IMR-90 (cell line): Measurements from ENCODE around the gene LBHD2. TPM values are rescaled to one million over a fixed set of nuclear protein-coding genes. Genes with fewer than 3 reads are reported as not detected.

Experiments
- ATAC-seq: fragments of 200-7000 bp; cut with Tn5 transposase; 2 replicates; pipeline ENCODE4 v1.9.1; 2020; ENCODE audit warnings: low read depth, mild to moderate bottlenecking, moderate library complexity
- BruUV-seq: library from RNA; stranded (reverse); fragments of 400-500 nt; replicated peaks from 2 replicates; lab custom pipeline; 2021; lab: Mats Ljungman, UMichigan
- CTCF ChIA-PET: fragments of 300-600 bp; formaldehyde crosslinking; extraction: SDS; loops from one replicate; lab custom pipeline; 2021; ENCODE audit warnings: antibody characterized with exemption; lab: Yijun Ruan, JAX
- POLR2A ChIA-PET: fragments of 300-600 bp; sonication (Branson Sonifier 250); formaldehyde crosslinking; loops from one replicate; lab custom pipeline; 2022; ENCODE audit warnings: antibody characterized with exemption; ENCODE audit not compliant: unreplicated experiment; lab: Charles Lee
- DNase-seq: peaks from one replicate; pipeline ENCODE4 v3.0.0; 2013
- H2AFZ ChIP-seq: replicated peaks from 2 replicates; pipeline ENCODE3; 2013; ENCODE audit warnings: low read length, mild to moderate bottlenecking; ENCODE audit not compliant: poor library complexity
- H2AK5ac ChIP-seq: 2 replicates; pipeline ENCODE4 v1.6.1; 2013; ENCODE audit warnings: low read depth, low read length, inconsistent platforms
- H2AK9ac ChIP-seq: replicated peaks from 2 replicates; pipeline ENCODE3; 2013; ENCODE audit warnings: mild to moderate bottlenecking, low read depth, low read length, moderate library complexity; ENCODE audit not compliant: poor library complexity
- H2BK120ac ChIP-seq: 2 replicates; pipeline ENCODE4 v1.6.1; 2013; ENCODE audit warnings: low read depth, low read length, inconsistent platforms
- H2BK15ac ChIP-seq: 3 replicates; pipeline ENCODE4 v1.6.1; 2013; ENCODE audit warnings: low read depth, low read length, inconsistent platforms
- H2BK20ac ChIP-seq: 2 replicates; pipeline ENCODE4 v1.6.1; 2013; ENCODE audit warnings: low read depth, mild to moderate bottlenecking, inconsistent platforms, low read length, moderate library complexity
- H2BK5ac ChIP-seq: 2 replicates; pipeline ENCODE4 v1.6.1; 2013; ENCODE audit warnings: mild to moderate bottlenecking, low read depth, low read length, inconsistent platforms; ENCODE audit not compliant: poor library complexity, severe bottlenecking
- H3K14ac ChIP-seq: replicated peaks from 2 replicates; pipeline ENCODE4 v1.6.1; 2013; ENCODE audit warnings: low read depth, low read length, inconsistent platforms
- H3K18ac ChIP-seq: 2 replicates; pipeline ENCODE4 v1.6.1; 2013; ENCODE audit warnings: low read depth, low read length, control low read depth
- H3K23ac ChIP-seq: 2 replicates; pipeline ENCODE4 v1.6.1; 2013; ENCODE audit warnings: low read depth, low read length, inconsistent platforms
- H3K27ac ChIP-seq: 2 replicates; pipeline ENCODE4 v1.5.1; 2013; ENCODE audit warnings: mild to moderate bottlenecking, control low read depth, low read length; ENCODE audit not compliant: insufficient read depth
- H3K27me3 ChIP-seq: 2 replicates; pipeline ENCODE4 v1.6.1; 2013; ENCODE audit warnings: low read length; ENCODE audit not compliant: control insufficient read depth, insufficient read depth
- H3K36me3 ChIP-seq: 2 replicates; pipeline ENCODE4 v1.6.1; 2013; ENCODE audit warnings: low read length, mixed read lengths; ENCODE audit not compliant: control insufficient read depth, insufficient read depth
- H3K4ac ChIP-seq: 2 replicates; pipeline ENCODE4 v1.6.1; 2013; ENCODE audit warnings: low read depth, low read length, inconsistent platforms
- H3K4me1 ChIP-seq: 2 replicates; pipeline ENCODE4 v1.6.1; 2013; ENCODE audit warnings: low read length, mixed read lengths; ENCODE audit not compliant: control insufficient read depth, insufficient read depth
- H3K4me2 ChIP-seq: 2 replicates; pipeline ENCODE4 v1.6.1; 2013; ENCODE audit warnings: low read depth, mild to moderate bottlenecking, control low read depth, low read length, moderate library complexity
- H3K4me3 ChIP-seq: 2 replicates; pipeline ENCODE4 v1.5.1; 2013; ENCODE audit warnings: low read depth, mild to moderate bottlenecking, control low read depth, low read length, moderate library complexity; ENCODE audit not compliant: insufficient read depth
- H3K56ac ChIP-seq: 2 replicates; pipeline ENCODE4 v1.6.1; 2013; ENCODE audit warnings: low read length, inconsistent platforms; ENCODE audit not compliant: insufficient read depth; ENCODE audit errors: extremely low read depth
- H3K79me1 ChIP-seq, 2 experiments: 2 replicates each; pipeline ENCODE4 v1.6.1; 2013; ENCODE audit warnings: low read length in 2 of 2, inconsistent platforms in 1 of 2, low read depth in 1 of 2
- H3K9ac ChIP-seq: 2 replicates; pipeline ENCODE4 v1.6.1; 2013; ENCODE audit warnings: low read depth, low read length, control low read depth
- H3K9me1 ChIP-seq: 2 replicates; pipeline ENCODE4 v1.6.1; 2013; ENCODE audit warnings: low read length, inconsistent platforms; ENCODE audit not compliant: insufficient read depth
- H3K9me3 ChIP-seq: 2 replicates; pipeline ENCODE4 v1.6.1; 2013; ENCODE audit warnings: low read length; ENCODE audit not compliant: control insufficient read depth, insufficient read depth
- H4K20me1 ChIP-seq: 2 replicates; pipeline ENCODE4 v1.6.1; 2013; ENCODE audit warnings: low read length, inconsistent platforms; ENCODE audit not compliant: insufficient read depth
- H4K5ac ChIP-seq: 2 replicates; pipeline ENCODE4 v1.6.1; 2013; ENCODE audit warnings: mild to moderate bottlenecking, low read depth, low read length, control low read depth
- H4K8ac ChIP-seq, 2 experiments: 2 replicates each; pipeline ENCODE4 v1.6.1; 2013; ENCODE audit warnings: low read depth in 2 of 2, low read length in 2 of 2, control low read depth in 1 of 2, inconsistent platforms in 1 of 2
- H4K91ac ChIP-seq: 2 replicates; pipeline ENCODE4 v1.6.1; 2013; ENCODE audit warnings: low read depth, low read length, inconsistent platforms; ENCODE audit not compliant: insufficient read depth
- BHLHE40 ChIP-seq: fragments of 150-350 bp; IDR thresholded peaks from 2 replicates; pipeline ENCODE4 v1.6.1; 2016; ENCODE audit warnings: mild to moderate bottlenecking, low read depth, low read length
- CEBPB ChIP-seq: IDR thresholded peaks from 2 replicates; pipeline ENCODE4 v1.6.1; 2012; ENCODE audit warnings: low read depth, low read length, improper control_type of control experiment
- FOS ChIP-seq: fragments of 150-350 bp; IDR thresholded peaks from 2 replicates; pipeline ENCODE4 v1.6.1; 2016; ENCODE audit warnings: low read depth, low read length
- MAFK ChIP-seq: IDR thresholded peaks from 2 replicates; pipeline ENCODE4 v1.6.1; 2012; ENCODE audit warnings: low read depth, low read length, improper control_type of control experiment
- MAZ ChIP-seq: IDR thresholded peaks from 2 replicates; pipeline ENCODE4 v1.6.1; 2012; ENCODE audit warnings: low read depth, mild to moderate bottlenecking, low read length, improper control_type of control experiment, moderate library complexity, borderline replicate concordance
- MXI1 ChIP-seq: IDR thresholded peaks from 2 replicates; pipeline ENCODE4 v1.6.1; 2012; ENCODE audit warnings: low read depth, mild to moderate bottlenecking, low read length, moderate library complexity, borderline replicate concordance
- NFE2L2 ChIP-seq: fragments of 150-350 bp; IDR thresholded peaks from 2 replicates; pipeline ENCODE4 v1.6.1; 2016; ENCODE audit warnings: low read depth, mild to moderate bottlenecking, low read length
- RAD21 ChIP-seq: IDR thresholded peaks from 2 replicates; pipeline ENCODE4 v1.6.1; 2012; ENCODE audit warnings: low read length, improper control_type of control experiment
- RCOR1 ChIP-seq: IDR thresholded peaks from 2 replicates; pipeline ENCODE4 v1.6.1; 2012; ENCODE audit warnings: mild to moderate bottlenecking, low read length, improper control_type of control experiment; ENCODE audit not compliant: insufficient replicate concordance
- RFX5 ChIP-seq: IDR thresholded peaks from 2 replicates; pipeline ENCODE4 v1.8.0; 2012; ENCODE audit warnings: low read depth, mild to moderate bottlenecking, low read length, moderate library complexity
- WGBS, 2 experiments: methylation state at CpG; one replicate each; pipeline versions ENCODE4 v1.1.5 to v1.1.7; 2013; ENCODE audit warnings: missing lambda C conversion rate in 2 of 2; ENCODE audit not compliant: insufficient read length in 1 of 2; ENCODE audit errors: extremely low coverage in 2 of 2; 5-methylcytosine and 5-hydroxymethylcytosine counted together
- dilution Hi-C: fragments of 300-500 bp; cut with HindIII; formaldehyde crosslinking; loops from one replicate; pipeline ENCODE4 v1.14.3; 2018; ENCODE audit warnings: low sequenced_read_pairs; ENCODE audit not compliant: unreplicated experiment
- in situ Hi-C: fragments of 300-500 bp; cut with MboI; formaldehyde crosslinking; loops from 3 replicates; pipeline ENCODE4 v1.14.3; 2019; ENCODE audit warnings: low sequenced_read_pairs, inconsistent platforms, mixed read lengths
- intact Hi-C: fragments of 100-400 bp; cut with micrococcal nuclease; formaldehyde crosslinking; loops from 2 replicates; pipeline ENCODE4 v1.10.0; 2022
- polyA plus RNA-seq, 3 experiments: library from polyadenylated mRNA; depleted of rRNA; stranded (reverse); fragments of >200 nt; gene quantifications; 2 replicates each; pipeline ENCODE4 v1.2.3, GENCODE V29; 2012; ENCODE audit warnings: low replicate concordance in 1 of 3
- total RNA-seq: library from RNA; depleted of rRNA; stranded (reverse); fragments of >200 nt; gene quantifications from 2 replicates; pipeline ENCODE4 v1.2.3, GENCODE V29; 2012
- TF ChIP-seq, protein P1 (sequence below): fragments of 150-350 bp; IDR thresholded peaks from 2 replicates; pipeline ENCODE4 v1.6.1; 2016; ENCODE audit warnings: low read depth, mild to moderate bottlenecking, low read length, moderate library complexity, borderline replicate concordance
- TF ChIP-seq, protein P2 (sequence below): conservative IDR thresholded peaks from 2 replicates; pipeline ENCODE4 v1.5.1; 2012; ENCODE audit warnings: mild to moderate bottlenecking, low read depth, low read length, improper control_type of control experiment
- TF ChIP-seq, protein P3 (sequence below): fragments of 150-350 bp; IDR thresholded peaks from 2 replicates; pipeline ENCODE4 v1.6.1; 2017; ENCODE audit warnings: mild to moderate bottlenecking, antibody characterized with exemption, low read length, low read depth

LBHD2 gene
- total and polyA plus RNA-seq, 2 of the 4 experiments (the other 2 are of a cell fraction), result not detected

DNA sequence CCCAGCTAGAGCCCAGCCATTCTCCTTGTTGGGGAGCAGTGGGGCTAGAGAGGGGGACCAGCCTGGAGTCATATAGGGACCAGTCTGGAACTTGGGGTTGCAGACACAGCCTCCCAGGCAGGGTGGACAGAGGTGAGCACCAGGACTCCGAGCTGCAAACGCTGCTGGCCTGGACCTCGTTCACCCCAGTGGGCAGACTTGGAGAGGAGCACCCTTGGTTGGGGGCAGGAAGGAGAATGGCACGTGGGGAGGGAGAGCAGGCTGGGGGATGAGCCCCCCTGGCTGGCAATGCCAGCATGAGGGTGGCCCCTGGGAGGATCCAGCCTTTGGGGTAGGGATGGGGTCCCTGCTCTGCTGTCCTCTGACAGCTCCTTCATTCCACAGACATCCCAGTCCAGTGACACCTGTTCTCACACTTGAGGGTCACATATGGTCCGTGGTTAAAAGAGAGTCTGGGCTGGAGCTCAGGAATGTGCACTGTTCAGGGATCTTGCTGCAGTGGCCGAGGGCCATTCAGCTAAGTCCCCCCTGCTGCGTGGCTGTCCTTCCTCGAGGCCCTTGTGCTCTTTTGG, 2.8 kb downstream of the LBHD2 start:
- H3K23ac ChIP-seq, result no peak overlapping the region
- H2AK9ac ChIP-seq, result no peak overlapping the region
- peaks cover 11% of the 10 kb centered on the region for H3K4me1 ChIP-seq
- no peak overlapping the region for H3K18ac ChIP-seq
- TF ChIP-seq, protein P1, sequence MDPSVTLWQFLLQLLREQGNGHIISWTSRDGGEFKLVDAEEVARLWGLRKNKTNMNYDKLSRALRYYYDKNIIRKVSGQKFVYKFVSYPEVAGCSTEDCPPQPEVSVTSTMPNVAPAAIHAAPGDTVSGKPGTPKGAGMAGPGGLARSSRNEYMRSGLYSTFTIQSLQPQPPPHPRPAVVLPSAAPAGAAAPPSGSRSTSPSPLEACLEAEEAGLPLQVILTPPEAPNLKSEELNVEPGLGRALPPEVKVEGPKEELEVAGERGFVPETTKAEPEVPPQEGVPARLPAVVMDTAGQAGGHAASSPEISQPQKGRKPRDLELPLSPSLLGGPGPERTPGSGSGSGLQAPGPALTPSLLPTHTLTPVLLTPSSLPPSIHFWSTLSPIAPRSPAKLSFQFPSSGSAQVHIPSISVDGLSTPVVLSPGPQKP, result no peak
- no peak for TF ChIP-seq MXI1
- no peak for TF ChIP-seq CEBPB
- no peak for TF ChIP-seq RCOR1
- no peak for TF ChIP-seq RAD21
- TF ChIP-seq, protein P2, sequence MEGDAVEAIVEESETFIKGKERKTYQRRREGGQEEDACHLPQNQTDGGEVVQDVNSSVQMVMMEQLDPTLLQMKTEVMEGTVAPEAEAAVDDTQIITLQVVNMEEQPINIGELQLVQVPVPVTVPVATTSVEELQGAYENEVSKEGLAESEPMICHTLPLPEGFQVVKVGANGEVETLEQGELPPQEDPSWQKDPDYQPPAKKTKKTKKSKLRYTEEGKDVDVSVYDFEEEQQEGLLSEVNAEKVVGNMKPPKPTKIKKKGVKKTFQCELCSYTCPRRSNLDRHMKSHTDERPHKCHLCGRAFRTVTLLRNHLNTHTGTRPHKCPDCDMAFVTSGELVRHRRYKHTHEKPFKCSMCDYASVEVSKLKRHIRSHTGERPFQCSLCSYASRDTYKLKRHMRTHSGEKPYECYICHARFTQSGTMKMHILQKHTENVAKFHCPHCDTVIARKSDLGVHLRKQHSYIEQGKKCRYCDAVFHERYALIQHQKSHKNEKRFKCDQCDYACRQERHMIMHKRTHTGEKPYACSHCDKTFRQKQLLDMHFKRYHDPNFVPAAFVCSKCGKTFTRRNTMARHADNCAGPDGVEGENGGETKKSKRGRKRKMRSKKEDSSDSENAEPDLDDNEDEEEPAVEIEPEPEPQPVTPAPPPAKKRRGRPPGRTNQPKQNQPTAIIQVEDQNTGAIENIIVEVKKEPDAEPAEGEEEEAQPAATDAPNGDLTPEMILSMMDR, result no peak
- TF ChIP-seq NFE2L2, result no peak
- TF ChIP-seq, protein P3, sequence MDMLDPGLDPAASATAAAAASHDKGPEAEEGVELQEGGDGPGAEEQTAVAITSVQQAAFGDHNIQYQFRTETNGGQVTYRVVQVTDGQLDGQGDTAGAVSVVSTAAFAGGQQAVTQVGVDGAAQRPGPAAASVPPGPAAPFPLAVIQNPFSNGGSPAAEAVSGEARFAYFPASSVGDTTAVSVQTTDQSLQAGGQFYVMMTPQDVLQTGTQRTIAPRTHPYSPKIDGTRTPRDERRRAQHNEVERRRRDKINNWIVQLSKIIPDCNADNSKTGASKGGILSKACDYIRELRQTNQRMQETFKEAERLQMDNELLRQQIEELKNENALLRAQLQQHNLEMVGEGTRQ, result no peak
- TF ChIP-seq BHLHE40, result no peak
- TF ChIP-seq MAZ, result no peak
- no peak for TF ChIP-seq MAFK
- no peak for TF ChIP-seq FOS
- no peak for TF ChIP-seq RFX5
- ChIA-PET CTCF (interaction anchor here (0.6 to 0.7 kb wide), 2 partner anchors 18 to 102 kb away, joined by 3 read pairs; no protein-coding TSS in a partner anchor), POLR2A (no interaction called here)
- no peak overlapping the region for H2BK20ac ChIP-seq
- no peaks in the 10 kb centered on the region for H3K9me1 ChIP-seq
- no peaks in the 10 kb centered on the region for H3K36me3 ChIP-seq
- no peak overlapping the region for H4K5ac ChIP-seq
- H3K4me2 ChIP-seq, result no peak overlapping the region
- BruUV-seq, result no TSS peak
- H3K9me3 ChIP-seq, result peaks cover 2% of the 10 kb centered on the region; the same call in 1 of the 2 replicates
- H4K91ac ChIP-seq, result no peak overlapping the region
- no peaks in the 10 kb centered on the region for H4K20me1 ChIP-seq
- H3K27me3 ChIP-seq, result peaks cover 62% of the 10 kb centered on the region
- intact Hi-C loops, result no loop called here
- H3K4ac ChIP-seq, result no peak overlapping the region
- DNase-seq (no peak), ATAC-seq (no peak)
- no peak overlapping the region for H2BK5ac ChIP-seq
- in situ Hi-C loops, result no loop called here
- dilution Hi-C loops, result no loop called here
- H3K4me3 ChIP-seq, result no peak overlapping the region
- H3K27ac ChIP-seq, result no peak overlapping the region
- H2AK5ac ChIP-seq, result no peak overlapping the region
- no CpG with 5 or more reads among the region's 8 CpGs for WGBS, 2 experiments
- no peak overlapping the region for H2AFZ ChIP-seq
- H4K8ac ChIP-seq, result no peak overlapping the region
- H2BK15ac ChIP-seq, result no peak overlapping the region
- no peaks in the 10 kb centered on the region for H3K79me1 ChIP-seq
- no peak overlapping the region for H3K56ac ChIP-seq
- no peak overlapping the region for H3K14ac ChIP-seq
- H3K9ac ChIP-seq, result no peak overlapping the region
- no peak overlapping the region for H2BK120ac ChIP-seq
